CD4-positive, alpha-beta T cell treated with Interleukin-6 for 4 hours (primary cell): ENCODE results near the gene CARMIL3.

Experiments used
- DNase-seq: peaks from one replicate; pipeline ENCODE4 v3.0.0-alpha.2; 2020; ENCODE audit warnings: mixed read lengths

The CARMIL3 gene

DNA sequence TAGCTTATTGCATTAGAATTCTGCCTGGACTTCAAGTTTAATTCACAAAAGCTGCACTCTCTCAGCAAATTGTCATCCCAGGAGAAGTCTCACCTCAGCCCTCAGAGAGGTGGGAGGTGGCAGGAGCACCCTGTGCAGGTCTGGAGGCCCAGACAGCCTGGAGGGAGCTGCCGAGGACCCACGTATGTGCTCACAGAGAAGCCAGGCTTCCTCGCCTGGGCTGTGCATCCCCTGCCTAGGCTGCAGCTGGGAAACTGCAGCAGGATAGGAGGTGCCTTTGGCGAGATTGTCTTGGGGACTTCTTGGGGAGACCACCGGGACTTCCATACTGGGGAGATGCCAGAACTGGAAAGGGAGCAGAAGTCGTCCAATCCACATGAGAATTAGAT is 28.3 kb downstream of the CARMIL3 start:
- DNase-seq: no peak

DNA sequence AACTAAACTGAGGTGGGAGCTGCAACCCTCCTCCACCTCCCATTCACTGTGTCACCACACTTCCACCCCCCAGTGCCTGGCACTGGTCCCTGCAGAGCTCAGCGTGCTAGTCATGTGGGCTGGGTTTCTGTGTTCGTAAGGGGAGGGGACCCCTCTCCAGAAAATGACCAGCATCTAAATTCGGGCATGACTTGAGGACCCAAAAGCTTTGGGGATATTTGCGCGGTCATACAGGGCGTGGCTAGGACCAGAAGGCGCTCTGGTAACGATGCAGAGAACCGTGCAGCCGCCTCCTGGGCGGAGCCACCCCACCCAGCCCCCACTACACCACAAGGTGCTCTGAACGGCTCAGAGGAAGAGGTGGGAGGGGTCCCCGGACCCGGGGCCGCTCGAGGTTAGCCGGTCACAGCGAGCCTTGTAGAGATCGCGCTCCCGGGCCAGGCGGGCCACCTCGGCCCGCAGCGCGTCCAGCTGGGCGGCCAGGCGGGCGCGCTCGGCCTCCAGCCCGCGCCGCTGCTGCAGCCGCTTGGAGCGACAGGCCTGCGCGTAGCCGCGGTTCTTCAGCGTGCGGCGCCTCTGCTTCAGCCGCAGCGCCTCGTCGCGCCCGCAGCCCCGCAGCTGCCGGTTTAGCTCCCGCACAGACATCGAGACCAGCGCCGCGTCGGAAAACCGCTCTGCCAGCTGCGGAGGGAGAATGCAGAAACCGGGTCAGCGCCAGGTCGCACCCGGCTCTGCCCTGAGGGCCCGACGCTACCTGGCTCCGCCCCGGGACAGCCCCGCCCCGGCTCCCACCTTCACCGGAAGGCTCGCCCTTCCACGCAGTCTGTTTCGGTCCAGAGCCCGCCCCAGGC is 29.3 kb downstream of the CARMIL3 start:
- DNase-seq: peak; percentile 86

DNA sequence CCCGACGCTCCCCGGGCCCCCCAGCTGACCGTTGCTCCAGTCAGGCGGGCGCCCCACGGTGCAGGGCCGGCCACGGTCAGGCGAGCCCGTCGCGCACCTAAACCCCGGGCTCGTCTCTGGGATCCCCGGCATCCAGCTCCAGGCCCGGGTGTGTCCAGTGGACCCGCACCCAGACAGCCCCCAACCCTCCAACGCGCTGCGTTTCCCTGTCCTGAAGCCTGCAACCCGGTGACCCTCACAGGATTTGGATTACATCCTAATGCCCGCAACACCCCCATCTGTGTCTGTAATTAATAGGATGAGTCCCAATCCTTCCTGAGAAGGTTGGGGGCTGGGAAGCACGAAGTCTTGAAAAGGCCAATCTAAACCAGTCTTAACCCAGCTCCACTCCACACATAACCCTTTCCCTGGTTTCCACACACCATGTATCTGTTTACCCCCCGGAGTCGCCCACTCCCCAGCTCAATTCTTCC is 30.0 kb downstream of the CARMIL3 start:
- no peak for DNase-seq

DNA sequence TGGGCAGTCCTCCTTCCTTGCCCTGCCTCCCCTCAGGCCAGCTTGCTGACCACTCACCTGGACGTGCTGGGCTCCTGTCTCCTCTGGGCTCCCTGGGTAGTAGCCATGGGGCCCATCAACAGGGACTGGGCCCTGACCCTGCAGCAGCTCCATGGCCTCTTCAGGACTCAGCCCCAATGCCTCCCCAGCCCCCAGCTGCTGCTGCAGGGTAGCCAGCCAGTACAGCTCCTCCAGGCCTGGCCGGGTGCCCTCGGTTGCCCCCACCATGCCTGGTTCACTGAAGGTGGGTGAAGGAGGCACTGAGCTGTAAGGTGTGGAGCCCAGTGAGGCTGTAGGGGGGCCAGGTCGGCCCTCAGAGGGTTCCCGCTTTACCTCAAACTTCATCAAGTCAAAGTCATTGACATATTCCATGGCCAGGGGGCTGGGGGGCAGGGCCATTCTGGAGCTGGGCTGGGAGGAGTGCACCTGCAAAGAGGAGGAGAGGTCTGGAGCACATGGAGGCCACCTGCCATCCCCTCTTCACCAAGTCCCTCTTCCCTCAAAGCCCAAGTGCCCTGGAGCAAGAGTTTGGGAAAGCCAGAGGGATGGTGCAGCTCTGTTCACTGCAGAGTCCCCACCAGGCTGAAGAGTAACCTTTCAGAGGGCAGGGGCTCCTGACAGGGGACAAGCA is 30.7 kb downstream of the CARMIL3 start:
- no peak for DNase-seq

DNA sequence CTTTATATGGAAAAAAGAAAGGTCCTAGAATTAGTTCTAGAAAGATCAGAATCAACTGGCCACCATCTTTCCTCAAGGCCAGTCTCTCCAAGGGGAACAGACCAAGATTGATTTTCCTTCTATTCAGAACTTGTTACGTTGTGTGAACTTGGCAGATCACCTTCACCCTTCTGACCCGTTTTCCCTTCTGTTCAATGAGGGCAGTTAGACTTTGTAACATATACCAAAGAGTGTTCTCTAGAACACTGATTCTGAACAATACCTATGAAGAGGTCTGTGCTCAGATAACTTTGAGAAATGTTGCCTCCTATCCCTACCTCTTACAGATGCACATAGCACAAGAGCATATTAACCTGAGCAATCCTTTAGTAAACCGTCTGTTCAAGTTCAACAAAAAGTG is 31.7 kb downstream of the CARMIL3 start:
- DNase-seq: no peak

DNA sequence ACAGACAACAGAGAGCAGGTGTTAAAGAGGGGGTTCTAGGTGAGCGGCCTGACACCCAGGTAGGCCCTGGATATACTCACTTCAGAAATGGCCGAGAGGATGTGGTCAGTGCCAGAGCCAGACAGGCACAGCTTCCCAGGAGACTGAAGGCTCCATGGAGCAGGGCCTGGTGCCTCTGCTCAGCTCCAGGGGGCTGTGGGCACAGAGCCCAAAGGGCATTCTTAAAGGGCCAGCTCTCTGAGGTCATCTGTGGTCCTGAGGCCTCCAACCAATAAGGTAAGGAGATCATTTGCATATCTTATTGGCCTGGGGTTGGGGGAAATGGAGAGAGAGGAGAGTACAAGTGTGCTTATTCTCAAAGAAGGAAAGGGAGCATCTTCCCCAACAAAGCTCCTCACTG is 32.6 kb downstream of the CARMIL3 start:
- no peak for DNase-seq

DNA sequence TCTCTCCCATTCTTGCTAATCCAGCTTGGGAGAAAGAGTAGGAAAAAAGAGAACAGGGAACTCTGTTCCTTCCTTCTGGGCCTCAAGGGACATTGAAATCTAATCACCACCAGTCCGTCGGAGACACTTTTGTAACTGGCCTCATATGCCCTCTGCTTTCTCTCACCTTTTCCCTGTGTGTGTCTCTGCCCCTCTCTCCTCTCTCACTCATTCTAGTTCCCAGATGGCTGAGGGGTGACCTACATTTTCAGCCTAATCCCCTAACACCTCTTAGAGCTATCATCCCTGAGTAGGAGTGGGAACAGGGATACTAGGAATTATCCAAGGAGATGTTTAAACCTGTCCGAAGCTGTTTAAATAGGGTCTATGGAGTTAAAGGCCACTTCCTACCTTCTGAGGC is 33.4 kb downstream of the CARMIL3 start:
- no peak for DNase-seq

DNA sequence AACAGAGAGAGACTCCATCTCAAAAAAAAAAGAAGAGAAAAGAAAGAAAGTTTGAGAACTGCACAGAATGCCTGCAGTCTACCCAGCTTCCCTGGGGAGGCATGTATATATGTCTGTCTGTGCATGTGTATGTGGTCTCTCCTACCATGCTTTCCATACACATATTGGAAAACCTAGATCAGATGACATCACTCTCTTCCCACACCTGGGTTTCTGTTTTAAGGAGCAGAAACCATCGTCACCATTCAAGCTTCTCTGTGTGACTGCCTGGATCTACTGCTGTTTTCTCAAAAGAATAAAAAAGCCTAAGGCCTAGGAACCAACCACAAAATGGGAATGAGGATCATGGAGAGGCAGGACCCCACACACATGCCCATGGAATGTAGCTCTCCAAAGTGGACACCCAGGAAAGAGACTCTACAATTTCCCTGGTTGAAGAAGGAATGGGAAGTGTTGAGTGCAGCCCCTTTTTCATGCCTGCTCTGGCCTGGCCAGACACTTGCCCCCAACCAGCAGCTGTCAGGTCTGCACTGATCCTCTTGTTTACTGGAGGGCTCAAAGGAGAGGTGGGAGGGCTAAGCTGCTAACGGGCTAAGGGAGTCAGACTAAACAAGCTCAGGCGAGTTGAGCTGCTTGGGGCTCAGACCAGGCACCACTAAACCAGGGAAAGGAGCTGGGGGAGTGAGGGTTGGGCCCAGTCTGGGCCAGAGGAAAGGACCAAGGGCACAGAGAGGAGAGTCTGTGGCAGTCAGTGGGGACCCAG is 34.6 kb downstream of the CARMIL3 start:
- no peak for DNase-seq

DNA sequence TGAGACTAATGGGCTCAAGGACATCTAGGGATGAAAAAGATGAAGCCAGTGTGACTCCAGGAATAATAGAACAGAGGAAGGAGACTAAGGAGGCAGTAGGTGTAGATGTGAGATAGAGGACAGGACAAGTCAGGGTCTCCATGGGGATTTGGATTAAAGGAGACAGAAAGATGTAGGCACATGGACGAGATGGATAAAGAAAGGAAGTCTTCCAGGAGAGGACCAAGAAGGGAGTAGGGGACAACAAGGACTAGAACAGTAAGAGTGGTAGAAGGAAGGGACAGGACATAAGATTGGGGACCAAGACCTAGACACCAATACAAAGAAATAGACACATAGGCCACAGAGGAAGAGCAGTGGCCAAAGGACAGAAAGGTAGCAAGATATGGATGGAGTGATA is 35.2 kb downstream of the CARMIL3 start:
- DNase-seq: no peak

DNA sequence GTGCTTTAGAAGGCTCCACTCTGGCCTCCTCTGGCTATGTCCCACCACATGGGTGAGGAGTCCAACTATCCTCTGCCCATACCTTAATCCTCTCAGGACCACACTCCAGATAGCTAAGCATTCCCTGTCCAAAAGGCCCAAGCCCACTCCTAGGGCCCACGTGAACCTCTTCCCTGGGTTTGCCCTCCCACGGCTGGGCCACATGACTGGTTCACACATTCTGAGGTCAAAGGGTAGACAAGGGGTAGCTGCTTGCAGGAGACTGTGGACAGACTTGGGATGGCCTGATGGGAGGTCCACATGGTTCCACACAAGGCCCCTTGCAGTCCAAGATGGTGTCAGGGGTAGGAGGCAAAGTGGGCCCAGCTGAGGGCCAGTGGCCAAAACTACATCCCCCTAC is 36.3 kb downstream of the CARMIL3 start:
- DNase-seq: no peak

DNA sequence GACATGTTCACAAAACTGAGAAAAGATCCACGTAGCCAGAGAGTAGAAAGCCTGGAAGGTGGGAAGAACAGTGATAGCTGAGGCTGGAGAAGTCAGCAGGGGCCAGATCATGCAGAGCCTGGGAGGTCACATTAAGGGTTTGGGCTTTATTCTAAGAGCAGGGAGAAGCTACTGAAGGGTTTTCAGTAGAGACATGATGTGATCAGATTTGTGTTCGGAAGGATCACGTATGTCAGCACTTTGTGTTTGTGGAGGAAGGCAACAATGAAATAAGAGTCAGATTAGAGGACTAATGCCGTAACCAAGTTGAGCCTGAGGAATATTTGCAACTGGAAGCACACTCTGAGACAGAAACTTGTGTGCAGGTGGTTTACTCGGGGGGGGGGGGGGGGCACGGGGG is 38.1 kb downstream of the CARMIL3 start:
- no peak for DNase-seq

DNA sequence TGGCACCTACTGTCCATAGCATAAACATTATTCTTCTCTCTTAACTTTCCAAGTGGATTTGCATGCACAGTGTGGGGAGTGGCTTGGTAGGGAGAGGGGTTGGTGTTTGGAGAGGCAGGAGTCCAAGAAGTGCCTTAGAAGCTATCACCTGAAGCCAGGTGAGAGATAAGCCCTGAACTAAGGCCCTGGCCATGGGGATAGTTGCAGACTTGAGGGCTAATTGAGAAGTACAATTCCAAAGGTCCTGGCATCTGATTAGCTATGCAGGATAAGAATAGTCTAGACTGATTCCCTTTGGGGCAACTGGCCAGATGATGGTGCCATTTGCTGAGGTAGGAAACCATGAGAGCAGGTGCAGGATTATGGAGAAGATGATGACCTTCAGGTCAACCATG is 40.3 kb downstream of the CARMIL3 start:
- no peak for DNase-seq

DNA sequence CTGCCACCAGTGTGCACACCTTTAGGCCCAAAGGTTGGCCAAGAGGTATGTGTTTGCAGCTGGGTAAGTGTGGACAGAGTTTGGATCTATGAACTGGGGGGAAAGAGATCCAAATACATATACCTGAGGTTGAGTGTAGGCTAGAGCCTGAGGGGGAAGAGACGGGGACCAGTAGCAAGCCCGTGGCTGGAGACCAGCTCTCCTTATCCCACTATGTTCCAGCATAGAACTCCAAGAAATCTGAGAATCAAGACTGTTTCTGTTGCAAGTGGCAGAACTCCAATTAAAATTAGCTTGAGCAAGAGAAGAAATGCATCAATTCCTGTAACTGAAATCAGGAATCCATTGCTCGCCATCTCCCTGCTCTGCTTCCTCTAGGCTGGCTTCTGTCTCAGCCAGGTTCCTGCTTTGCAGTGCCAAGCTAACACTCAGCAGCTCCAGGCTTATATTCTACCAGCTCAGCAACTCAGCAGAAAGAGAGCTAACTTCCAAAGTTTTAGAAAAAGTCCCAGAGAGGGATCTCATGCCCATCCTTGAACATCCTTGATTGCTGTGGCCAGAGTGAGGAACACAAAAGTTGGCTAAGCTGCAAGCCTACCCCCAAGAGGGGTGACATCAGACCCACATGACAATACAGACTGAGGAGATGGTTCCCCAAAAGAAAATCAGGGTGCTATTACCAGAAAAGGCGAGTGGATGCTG is 40.8 kb downstream of the CARMIL3 start:
- DNase-seq: no peak

DNA sequence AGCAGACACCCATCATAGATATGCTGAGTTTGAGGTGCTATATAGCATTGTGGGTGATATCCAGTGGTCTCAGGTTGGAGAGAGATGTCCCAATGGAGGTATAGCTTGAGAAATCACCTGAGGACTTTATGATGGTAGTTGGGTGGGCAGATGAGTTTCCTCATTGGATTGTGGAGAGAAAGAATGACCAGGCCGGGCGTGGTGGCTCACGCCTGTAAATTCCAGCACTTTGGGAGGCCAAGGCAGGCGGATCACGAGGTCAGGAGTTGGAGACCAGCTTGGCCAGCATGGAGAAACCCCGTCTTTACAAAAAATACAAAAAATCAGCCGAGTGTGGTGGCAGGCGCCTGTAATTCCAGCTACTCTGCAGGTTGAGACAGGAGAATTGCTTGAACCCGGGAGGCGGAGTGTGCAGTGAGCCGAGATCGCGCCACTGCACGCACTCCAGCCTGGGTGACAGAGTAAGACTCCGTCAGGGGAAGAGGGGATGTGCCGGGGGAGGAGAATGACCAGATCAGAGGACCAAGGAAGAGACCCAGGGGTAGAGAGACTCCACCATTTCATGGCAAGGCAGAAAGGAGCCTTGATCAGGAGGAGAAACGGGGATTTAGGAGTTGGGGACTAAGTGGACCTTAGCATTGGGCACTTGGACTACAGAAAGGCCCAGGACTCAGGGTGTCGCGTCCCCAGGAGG is 41.5 kb downstream of the CARMIL3 start:
- peak; percentile 13 for DNase-seq

DNA sequence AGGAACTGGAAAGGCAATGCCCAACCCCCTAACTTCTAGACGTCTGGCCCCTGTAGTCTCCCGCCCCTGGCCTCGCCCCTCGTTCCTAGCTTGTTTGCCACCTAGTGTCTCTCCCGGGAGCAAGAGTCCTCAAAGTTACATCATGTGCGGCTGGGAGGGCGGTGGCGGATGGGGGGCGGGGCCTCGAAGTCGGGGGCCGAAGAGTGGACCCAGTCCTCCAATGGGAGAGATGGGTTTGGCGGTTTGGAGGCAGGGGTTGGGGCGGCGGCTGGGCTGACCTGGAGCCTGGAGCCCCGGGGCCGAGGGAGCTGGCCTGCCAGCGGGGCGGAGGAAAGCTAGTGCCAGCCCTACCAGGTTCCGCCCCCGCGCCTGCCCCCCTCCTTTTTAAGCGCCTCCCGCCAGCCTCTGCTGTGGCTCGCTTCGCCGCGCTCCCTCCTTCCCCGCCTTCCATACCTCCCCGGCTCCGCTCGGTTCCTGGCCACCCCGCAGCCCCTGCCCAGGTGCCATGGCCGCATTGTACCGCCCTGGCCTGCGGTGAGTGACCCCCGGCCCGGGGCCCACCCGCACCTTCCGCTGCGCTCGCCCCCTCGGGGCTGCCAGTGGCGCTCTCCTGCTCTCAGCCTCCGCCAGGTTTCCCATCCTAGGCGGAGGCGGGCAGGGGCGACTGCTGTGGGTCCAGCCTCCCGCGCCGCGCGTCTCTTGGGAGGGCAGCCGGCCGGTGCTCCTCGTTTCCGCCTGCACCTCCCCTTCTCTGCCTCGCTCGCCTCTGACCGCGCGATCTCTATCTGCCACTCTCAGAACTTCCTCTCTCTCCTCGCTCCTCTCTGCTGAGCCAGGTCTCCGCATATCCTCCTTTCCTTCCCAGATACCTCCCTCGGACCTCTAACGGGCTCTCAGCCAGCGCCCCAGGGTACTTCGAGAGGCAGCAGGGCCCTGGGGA is 42.4 kb downstream of the CARMIL3 start, which contains the start of gene PCK2:
PCK2 (plus strand) TSS at position 411 of the 940 bp plus-strand sequence; CDS start at position 506, 95 bp downstream.
- peak; percentile 83 for DNase-seq

DNA sequence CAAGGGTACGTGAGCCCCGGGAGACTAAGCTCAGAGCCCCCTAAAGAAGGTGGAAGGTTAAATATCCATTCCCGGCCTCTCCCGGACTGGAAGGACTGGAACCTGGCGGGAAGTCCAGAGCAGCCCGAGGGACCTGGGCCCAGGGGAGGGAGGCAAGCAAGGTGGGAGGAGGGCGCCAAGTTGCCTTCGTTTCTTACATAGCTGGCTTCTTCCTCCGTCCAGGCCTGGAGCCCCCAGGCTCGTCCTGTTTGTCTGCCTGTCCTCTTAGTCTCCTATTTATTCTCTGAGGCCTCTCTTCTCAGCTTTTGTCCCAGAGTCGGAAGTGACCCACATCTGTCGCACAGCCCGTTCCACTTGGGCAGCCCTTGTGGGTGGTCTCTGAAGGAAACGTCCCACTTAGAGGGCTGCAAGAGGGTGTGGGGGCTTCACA is 43.0 kb downstream of the CARMIL3 start:
- peak; percentile 10 for DNase-seq

DNA sequence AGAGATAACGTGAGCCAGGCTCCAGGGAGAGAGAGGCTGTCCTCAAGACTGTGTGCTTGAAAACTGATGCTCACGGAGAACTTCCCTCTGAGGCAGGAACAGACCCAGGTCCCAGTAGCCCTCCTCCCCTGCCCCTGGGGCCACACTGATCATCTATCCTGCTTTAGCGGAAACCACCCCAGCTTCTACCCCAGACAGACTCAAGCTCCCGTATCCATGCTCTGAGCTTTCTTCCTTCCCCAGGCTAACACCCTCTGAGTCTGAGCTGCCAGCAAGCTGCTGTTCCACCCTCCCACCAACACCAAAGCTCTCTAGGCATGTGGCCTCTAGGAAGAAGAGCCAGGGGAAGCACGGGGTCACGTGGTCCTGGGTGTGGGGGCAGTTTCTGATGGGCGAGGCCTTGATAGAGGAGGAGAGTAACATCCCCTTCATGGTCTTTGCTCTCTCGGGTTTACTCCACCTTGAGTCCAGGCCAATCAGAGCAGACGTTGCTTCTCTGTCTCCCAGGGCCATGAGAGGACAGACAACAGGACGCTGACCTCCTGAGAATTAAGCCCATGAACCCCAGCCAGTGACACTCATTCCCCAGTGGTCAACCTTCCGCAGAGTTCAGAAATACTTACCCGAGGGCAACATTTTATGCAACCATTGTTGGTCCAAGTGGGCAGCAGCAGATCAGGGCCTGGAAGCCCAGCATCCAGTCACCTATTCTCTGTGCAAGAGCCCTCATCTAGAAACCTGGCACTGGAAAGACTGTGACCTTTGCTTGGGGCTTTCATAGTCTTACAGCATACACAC is 43.7 kb downstream of the CARMIL3 start:
- peak; percentile 29 for DNase-seq

DNA sequence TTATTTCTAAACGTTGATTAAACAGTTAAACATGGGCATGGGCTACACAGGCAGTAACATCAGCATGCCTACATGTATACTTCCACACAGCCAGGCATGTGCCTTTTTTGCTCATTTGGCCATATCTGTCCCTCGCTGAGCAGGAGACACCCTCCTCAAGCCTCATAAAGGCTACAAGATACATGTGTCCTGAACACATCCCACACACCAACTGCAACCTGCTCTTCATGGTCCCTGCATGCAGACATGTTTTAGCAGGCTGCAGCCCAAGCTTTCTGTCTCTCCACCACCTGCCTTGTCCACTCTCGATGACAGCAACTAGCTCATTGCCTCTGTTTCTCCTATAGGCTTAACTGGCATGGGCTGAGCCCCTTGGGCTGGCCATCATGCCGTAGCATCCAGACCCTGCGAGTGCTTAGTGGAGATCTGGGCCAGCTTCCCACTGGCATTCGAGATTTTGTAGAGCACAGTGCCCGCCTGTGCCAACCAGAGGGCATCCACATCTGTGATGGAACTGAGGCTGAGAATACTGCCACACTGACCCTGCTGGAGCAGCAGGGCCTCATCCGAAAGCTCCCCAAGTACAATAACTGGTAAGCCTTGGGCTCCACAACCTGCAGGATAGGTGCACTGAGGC is 44.9 kb downstream of the CARMIL3 start:
- no peak for DNase-seq

DNA sequence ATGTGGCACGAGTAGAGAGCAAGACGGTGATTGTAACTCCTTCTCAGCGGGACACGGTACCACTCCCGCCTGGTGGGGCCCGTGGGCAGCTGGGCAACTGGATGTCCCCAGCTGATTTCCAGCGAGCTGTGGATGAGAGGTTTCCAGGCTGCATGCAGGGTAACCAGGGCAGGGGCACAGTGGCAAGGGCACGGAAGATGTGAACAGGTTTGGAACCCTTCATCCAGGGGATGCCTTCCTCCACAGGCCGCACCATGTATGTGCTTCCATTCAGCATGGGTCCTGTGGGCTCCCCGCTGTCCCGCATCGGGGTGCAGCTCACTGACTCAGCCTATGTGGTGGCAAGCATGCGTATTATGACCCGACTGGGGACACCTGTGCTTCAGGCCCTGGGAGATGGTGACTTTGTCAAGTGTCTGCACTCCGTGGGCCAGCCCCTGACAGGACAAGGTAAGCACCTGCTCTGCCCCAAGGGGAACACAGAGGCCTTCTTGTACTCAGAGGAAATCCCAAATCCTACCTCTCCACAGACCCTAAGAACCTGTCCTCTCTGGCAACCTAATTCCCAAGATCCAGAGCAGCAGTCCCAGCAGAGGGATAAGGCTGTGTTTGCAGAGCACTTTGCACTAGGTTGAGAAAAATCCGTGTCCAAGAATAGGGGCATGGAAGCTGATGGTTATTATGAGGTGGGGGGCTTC is 46.6 kb downstream of the CARMIL3 start:
- DNase-seq: no peak
